Stimulated activated naive CD8-positive, alpha-beta T cell treated with anti-CD3 and anti-CD28 coated beads, Interleukin-15, Interleukin-2, amounts not matched to agents 100 U/mL and 50 U/mL, for 24 hours (primary cell): ENCODE results near the gene CDS2.
"Not testable (repeated sequence)": the region's sequence is repeated elsewhere in the genome, so short reads cannot be mapped to it uniquely, and the experiment has no call there.

Experiments
- ATAC-seq: fragments of 150-1000 bp; cut with Tn5 transposase; one replicate; pipeline ENCODE4 v1.10.0; 2021
- DNase-seq: peaks from one replicate; pipeline ENCODE4 v3.0.0; 2021

The CDS2 gene

DNA sequence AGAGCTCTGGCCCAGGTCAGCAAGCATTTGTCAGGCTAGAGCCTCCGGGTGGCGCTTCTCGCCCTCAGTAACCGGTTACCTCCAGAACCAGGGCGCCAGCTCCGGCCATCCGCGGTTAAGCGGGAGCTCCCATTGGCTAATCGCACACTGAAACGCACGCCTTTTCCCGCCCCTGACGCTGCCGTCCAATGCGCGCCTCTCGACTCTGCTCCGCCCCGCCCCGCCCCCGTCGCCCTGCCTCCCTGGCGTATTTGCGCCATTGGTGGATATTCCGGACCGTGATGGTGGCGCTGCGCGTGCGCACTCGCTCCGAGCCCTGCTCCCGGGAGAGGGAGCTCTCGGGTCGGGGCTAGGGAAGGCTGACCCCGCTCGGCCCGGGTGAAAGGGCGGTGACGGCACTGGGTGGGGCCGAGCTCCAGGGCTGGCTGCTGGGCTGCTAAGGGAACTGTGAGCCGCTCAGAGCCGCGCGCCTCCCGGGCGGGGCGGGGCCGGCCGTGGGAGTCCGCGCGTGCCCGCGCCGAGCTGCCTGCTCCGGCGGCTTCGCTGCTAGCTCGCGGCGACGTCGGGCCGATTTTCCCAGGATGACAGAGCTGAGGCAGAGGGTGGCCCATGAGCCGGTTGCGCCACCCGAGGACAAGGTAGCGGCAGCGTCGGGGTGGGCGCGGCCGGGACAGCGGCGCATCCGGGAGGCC lies at the start of gene CDS2:
CDS2 (plus strand) TSS at position 497 of the 692 bp plus-strand sequence; CDS start at position 582, 85 bp downstream.
- peak; percentile 96 for ATAC-seq

DNA sequence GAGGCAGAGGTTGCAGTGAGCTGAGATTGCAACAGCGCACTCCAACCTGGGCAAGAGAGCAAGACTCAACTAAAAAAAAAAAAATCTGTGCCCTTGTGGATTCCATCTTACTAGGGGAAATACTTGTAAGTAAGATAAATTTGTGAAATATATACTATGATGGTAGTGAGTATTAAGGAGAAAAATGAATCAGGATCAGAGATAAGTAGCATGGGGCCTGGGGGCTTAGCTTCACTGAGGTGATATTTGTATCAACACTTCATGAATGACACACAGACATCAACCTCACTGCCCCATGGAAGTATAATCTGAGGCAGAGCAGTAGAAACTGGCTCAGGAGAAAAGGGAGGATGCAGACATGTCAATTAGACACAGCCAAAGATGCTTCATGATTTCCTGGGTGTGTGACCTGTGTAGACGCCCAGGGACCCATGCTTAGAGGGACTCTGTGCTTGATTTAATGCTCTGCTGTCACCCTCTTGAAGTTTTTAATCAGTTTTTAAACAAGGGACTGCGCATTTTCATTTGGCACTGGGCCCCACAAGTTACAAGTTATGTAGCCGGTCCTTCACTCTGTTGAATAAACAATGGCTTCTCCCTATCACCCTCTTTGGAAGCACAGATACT lies 48.9 kb upstream of the CDS2 start:
- DNase-seq (no peak), ATAC-seq (peak; percentile 16)

More for the DNA sequence above, at the start of gene CDS2:
- peak; percentile 100 for DNase-seq

DNA sequence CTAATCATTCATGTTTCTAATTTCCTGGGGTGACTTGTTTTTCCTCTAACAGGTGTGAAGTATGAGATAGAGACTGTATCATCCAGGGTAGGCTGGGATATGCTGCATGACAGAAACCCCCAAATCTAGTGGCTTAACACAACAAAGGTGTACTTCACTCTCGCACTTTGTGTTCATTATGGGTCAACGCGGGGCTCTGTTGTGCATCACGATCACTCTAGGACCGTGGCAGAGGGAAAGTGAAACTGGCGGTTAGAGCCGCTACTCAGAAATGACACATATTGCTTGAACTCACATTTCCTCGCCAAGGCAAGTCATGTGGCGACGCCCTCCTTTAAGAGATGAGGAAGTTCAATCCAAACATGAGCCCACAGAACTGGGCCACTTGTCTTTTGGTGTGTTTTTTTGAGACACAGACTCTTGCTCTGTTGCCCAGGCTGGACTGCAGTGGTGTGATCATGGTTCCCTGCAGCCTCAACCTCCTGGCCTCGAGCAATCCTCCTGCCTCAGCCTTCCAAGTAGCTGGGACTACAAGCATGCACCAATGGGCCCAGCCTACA lies 48.3 kb upstream of the CDS2 start:
- DNase-seq (peak; percentile 76), ATAC-seq (peak; percentile 99)

DNA sequence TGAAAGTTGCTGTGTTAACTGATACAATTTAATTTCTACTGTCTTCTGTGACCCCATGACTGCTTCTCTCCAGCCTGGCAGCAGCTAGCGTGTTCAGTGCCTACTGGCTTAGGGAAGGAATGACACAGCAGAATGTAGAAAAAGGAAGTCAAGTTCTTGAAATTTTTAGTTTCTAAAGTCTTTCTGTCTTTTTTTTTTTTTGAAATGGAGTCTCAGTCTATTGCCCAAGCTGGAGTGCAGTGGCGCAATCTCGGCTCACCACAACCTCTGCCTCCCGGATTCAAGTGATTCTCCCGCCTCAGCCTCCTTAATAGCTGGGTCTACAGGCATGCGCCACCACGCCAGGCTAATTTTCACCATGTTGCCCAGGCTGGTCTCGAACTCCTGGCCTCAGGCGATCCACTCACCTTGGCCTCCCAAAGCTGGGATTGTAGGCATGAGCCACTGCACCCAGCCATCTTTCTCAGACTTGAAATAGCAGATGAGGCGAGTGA lies 46.4 kb upstream of the CDS2 start:
- DNase-seq (no peak), ATAC-seq (no peak)

DNA sequence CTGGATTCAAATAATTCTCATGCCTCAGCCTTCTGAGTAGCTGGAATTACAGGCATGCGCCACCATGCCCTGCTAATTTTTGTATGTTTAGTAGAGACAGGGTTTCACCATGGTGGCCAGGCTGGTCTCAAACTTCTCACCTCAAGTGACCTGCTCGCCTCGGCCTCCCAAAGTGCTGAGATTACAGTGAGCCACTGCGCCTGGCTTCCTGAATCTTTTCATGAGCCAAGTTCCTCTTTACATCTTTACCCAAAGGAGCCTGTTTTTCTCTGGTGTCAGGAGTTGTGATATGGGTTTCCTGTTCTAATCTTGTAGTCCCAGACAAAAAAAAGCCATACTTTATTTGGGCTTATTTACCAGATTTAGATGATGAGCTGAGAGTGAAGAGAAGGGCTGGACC lies 41.4 kb upstream of the CDS2 start:
- no peak for ATAC-seq
- DNase-seq = no peak

DNA sequence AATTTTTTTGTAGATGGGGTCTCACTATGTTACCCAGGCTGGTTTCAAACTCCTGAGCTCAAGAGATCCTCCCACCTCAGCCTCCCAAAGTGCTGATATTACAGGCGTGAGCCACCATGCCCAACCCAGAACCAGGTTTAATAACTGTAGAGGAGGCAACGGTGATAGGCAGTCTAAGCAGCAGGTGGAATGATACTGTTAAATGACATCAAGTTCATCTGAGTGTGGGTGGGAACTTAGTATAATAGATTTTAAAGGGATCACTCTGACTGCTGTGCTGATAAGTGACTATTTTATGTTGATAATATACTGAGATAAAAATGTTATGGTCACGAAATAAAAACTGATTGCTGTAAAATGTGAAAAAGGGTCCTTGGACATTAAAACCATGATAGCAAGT lies 38.1 kb upstream of the CDS2 start:
- no peak for DNase-seq

DNA sequence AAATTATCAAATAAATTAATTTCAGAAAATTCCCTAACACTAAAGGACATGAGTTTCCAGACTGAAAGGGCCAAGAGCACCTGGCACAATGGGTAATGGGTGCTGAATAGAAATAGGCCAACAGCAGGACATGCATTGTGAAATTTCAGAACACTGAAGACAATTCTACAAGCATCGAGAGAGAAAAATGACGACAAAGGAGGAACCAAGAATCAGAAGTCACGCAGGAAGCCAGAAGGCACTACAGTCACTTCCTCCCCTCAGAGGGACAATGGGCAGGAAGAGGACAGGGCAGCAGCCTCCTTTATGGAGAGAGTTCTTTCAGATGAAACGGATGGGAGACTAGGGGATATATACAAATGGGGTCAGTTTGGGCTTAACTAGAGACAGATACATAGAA lies 36.6 kb upstream of the CDS2 start:
- ATAC-seq (no peak), DNase-seq (no peak)

More for the DNA sequence above, 38.1 kb upstream of the CDS2 start:
- no peak for ATAC-seq

DNA sequence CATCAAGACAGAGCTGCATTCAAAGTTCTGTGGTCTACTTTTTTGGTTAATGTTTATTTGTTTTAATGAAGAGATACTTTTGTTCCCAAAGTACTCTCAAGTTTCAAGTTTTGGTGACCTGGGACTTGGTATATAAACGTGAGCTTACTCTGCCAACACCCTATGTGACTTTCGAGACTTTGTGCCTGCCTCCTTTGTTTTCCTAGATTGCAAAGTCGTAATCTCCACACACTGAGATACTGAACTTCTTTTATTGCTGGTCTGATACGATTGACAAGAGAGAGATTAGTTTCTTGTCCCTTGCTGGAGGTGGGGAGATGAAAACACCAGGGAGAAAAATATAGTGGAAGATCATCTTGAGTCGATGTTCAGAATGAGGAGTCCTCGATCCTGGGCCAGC lies 34.9 kb upstream of the CDS2 start:
- ATAC-seq (no peak), DNase-seq (no peak)

DNA sequence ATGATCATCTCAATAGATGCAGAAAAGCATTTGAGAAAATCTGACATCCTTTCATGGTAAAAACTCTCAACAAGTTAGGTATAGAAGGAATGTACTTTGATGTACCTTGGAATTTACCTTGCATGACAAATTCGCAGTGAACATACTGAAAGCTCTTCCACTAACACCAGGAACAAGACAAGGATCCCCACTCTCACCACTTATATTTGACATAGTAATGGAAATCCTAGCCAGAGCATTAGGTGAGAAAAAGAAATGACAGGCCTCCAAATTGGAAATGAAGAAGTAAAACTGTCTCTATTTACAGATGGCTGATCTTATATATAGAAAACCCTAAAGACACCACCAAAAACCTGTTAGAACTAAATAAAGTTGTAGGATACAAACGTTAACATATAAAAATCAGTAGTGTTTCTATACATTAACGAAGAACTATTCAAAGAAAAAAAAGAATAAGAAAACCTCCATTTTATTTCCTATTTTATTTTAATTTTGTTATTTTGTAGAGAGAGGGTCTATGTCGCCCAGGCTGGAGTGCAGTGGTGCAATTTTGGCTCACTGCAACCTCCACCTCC lies 34.0 kb upstream of the CDS2 start:
- DNase-seq (no peak), ATAC-seq (no peak)

DNA sequence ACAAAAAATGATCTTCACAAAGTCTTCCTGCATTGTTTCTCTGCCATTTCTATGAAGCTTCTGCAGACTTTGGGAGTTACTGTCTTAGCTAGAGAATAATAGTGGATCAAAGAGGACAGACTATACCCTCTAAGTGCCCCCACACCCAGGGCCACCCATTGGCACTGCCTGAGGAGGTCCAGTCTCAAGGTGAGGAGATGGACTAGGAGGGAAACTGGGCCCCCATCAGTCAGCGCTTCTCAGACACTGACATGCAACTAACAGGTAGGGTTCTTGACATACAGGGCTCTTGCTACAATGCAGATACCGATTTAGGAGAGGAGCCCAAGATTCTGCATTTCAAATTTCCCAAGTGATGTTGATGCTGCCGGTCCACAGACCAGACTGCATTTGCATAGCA lies 31.4 kb upstream of the CDS2 start:
- ATAC-seq = no peak
- DNase-seq = no peak

DNA sequence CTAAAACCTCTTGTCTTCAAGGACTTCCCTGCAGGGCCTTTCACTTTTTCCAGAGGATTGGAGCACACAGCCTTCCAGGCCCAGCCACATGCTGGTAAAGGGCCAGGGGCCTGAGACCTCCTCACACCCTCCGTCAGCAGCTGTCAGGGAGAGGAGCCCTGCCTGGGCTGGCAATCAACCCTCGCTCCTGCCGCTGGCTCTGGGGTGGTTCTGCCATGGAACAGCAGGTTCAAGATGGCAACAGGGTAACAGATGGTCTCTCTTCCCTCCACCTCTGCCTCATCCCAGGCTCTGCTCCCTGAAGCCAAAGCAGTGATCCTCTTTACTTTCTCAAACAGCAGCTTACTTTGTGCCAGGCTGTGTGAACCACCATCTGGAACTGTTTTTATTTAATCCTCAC lies 30.9 kb upstream of the CDS2 start:
- ATAC-seq = peak; percentile 19
- no peak for DNase-seq

DNA sequence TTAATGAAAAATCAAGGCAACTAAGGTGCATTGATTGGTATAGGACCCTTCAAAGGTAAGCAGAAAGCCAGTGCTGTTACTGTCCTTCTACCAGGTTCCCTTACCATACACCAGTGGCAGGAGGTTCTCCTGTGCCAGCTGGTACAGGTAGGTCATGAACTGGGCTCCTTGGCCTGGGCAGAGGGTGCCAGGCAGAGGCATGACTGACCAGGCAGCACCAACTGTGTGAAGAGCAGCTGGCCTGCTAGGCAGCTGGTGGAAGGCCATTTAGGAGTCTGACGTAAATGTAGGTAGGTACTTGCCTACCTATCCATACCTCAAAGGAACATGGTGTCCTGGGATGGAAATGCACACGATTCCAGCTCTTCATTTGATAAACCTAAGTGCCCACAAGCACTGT lies 30.3 kb upstream of the CDS2 start:
- DNase-seq (no peak), ATAC-seq (no peak)

DNA sequence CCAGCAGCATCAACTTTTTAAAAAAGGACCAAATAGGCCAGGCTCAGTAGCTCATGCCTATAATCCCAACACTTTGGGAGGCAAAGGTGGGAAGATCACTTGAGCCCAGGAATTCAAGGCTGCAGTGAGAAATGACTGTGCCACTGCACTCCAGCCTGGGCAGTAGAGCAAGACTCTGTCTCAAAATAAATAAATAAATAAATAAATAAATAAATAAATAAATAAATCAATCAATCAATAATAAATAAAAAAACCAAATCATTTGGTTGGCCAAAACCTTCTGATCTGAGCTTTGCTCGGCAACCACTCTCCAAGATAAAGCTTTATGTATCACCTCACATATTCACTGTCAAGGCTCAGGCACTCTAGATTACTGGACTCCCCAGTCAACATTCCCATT lies 27.8 kb upstream of the CDS2 start:
- DNase-seq, ATAC-seq: not testable (repeated sequence)

DNA sequence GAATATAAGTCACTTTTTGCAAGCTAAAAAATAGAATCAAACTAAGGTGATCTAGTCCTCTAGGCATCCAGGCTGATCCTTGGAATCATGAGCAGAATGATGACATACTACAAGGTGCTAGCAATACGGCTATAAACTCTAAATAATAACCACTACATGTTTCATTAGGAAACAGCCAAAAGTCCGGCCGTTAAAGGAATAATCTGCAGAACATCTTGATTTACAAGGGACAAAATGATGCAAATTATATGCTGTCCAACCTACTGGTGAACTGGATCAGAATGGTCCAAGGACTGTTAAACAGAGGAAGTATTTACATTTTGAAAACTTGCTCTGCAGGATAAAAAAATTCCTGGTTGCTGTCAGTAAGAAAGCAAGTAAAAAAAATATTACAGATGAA lies 26.9 kb upstream of the CDS2 start:
- not testable (repeated sequence) for DNase-seq, ATAC-seq

DNA sequence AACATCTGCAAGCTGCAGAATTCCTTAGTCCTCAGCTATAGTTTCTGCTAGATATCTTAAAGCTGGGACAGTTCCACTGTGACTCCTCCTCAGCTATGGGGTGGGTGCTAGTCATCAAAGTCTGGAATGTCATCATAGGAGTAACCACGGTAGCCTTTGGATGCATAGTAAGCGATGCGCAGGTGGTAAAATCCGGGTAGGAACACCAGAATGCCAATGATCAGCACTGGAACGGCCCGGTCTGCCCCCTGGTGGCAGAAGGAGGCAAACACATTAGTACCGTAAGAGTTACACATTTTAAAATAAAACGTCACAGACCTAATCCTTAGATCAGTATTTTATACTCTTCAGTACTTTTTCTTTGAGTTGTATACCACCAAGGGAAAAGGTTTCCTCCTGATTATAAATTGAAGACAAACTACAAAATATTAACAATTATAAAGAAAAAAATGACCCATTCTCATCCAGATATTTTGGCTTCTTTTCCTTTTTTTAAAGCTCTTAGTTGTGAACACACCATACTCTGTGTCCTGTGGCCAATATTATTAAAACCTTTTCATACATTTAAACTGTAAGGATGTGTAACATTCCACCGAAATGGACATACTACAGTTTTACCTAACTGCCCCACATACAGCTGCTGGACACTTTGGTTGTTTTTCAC lies 26.0 kb upstream of the CDS2 start:
- DNase-seq (peak; percentile 80), ATAC-seq (peak; percentile 71)

DNA sequence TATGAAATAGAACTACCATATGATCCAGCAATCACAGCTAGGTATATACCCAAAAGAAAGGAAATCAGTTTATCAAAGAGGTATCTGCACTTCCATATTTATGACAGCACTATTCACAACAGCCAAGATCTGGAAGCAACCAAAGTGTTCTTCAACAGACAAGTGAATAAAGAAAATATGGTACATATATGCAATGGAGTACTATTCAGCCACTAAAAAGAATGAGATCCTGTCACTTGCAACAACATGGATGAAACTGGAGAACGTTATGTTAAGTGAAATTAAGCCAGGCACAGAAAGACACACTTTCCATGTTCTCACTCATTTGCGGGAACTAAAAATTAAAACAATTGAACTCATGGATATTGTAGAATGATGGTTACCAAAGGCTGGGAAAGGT lies 22.3 kb upstream of the CDS2 start:
- no peak for ATAC-seq
- DNase-seq = no peak

DNA sequence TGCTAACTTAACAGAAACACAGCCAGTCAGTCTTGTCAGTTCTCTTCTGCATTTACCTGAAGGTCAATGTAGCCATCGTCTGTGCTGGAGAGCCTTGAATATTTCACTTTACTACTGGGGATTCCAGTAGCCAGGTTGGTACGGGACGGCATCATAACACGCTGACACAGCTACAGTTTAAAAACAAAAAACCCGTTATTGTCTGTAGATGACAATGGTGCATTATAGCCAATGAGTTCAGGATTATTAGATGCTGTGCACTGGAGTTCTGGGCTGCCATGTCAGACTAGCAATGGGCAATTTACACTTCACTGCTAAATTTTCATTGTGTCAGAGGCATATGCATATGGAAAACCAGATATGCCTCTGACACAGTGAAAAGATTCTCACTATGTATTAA lies 17.5 kb upstream of the CDS2 start:
- ATAC-seq (no peak), DNase-seq (no peak)

DNA sequence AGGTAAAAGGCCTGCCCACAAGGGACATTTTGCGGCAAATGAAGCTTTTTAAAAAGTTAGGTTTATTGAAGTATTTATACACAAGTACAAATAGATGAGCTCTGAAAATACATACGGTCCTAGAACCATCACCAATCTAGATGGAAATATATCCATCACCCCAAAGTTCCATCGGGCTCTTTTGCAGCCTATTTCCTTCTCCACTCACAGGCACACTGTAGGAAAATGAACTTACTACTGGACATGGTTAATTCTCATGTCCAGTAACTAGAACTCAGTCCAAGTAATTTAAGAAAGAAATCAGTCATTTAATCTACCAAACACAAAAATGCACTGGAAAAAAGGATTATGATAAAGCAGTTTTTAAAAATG lies 13.2 kb upstream of the CDS2 start:
- DNase-seq (no peak), ATAC-seq (no peak)

DNA sequence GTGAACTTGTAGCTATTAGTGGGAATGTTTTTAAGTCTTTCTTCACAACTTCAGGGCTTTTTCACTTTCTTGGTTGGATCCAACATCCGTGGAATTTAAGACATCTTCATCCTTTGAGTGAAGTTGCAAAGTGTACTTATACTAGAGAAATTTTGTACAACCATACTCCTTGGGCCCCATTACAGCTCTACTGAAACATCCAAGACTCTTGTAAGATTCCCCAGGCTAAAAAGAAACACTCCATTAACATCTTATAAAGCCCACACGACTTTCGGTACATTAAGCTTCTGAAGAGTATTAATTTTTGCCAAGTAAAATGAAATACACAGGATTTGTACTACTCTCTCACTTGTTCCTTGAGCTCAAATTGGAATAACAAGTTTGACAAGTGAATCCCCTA lies 12.4 kb upstream of the CDS2 start:
- ATAC-seq = no peak
- DNase-seq = no peak

DNA sequence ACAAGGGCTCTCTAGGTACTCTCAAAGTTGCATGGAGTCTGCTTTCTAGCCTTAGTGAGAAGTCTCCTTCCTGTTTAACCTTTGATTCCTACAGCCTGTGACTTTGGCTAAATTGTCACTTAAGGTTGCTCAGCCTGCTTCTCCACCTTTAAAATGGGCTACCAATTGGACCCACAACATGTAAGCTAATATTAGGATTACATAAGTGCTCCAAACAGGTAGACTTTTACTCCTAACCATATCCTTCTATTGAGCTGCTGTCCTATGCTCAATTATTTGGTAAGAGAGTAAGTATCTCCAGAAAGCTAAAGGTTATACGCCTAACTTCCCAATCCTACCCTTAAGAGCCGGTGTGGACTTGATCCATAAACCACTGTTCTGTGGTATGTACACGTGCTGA lies 9.9 kb upstream of the CDS2 start:
- ATAC-seq (no peak), DNase-seq (no peak)

DNA sequence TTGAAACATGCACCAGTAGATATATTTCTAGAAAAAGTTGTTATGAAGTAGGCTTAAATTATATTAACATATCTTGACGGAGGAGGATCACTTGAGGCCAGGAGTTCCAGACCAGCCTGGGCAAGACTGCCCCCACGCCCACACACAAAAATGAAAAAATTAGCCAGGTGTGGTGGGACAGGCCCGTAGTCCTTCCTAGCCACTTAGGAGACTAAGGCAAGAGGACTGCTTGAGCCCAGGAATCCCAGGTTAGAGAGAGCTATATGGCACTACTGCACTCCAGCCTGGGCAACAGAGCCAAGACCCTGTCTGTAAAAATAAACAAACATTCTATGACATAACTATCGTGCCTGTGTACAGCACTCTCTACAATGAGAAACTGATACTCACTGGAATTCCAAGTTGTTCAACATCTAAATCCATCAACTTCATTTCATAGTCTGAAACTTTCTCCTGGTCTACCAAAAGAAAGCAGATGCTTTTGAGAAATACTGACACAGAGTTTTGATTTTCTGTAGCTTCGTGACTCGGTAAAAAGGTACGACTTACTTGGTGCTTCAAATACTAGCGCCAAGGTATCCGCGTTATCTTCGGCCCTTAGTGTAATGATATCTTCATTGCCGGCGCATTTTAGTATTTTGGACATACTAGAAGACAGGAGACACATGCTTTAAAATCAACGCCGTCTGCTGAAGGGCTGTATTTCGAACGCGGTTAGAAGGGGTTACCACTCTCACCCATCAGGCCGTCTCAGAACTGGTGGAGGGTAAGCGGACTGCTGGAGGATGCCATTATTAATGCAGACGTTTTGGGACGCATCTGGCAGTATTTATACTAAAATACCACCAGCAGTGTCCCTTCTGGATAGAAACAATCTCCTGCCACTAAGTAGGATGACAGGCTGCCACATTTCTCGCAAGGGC lies 8.3 kb upstream of the CDS2 start:
- peak; percentile 19 for DNase-seq

DNA sequence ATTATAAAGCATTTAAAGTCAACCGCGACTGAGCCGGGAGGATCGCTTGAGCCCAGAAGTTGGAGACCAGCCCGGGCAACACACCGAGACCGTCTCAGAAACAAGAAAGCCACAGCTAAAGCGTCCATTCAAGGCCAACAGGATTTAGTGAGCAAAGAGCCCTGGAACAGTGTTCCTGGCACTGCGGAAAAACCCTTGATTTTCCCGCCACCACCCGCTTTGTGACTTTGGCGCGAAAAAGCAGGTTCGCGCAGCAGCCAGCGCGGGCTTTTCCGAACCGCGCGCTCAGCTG lies 7.7 kb upstream of the CDS2 start:
- ATAC-seq = no peak

More for the DNA sequence above, 8.3 kb upstream of the CDS2 start:
- ATAC-seq = no peak

More for the DNA sequence above, 7.7 kb upstream of the CDS2 start:
- no peak for DNase-seq
